GM21619 (cell line): Measurements from ENCODE around the gene BIN1.
"Not testable (repeated sequence)": the region's sequence is repeated elsewhere in the genome, so short reads cannot be mapped to it uniquely, and the experiment has no call there.

Source experiments
- ATAC-seq: cut with Tn5 transposase; IDR thresholded peaks from one replicate; pipeline ENCODE4 v1.9.1; 2021; ENCODE audit not compliant: unreplicated experiment

Gene BIN1

DNA sequence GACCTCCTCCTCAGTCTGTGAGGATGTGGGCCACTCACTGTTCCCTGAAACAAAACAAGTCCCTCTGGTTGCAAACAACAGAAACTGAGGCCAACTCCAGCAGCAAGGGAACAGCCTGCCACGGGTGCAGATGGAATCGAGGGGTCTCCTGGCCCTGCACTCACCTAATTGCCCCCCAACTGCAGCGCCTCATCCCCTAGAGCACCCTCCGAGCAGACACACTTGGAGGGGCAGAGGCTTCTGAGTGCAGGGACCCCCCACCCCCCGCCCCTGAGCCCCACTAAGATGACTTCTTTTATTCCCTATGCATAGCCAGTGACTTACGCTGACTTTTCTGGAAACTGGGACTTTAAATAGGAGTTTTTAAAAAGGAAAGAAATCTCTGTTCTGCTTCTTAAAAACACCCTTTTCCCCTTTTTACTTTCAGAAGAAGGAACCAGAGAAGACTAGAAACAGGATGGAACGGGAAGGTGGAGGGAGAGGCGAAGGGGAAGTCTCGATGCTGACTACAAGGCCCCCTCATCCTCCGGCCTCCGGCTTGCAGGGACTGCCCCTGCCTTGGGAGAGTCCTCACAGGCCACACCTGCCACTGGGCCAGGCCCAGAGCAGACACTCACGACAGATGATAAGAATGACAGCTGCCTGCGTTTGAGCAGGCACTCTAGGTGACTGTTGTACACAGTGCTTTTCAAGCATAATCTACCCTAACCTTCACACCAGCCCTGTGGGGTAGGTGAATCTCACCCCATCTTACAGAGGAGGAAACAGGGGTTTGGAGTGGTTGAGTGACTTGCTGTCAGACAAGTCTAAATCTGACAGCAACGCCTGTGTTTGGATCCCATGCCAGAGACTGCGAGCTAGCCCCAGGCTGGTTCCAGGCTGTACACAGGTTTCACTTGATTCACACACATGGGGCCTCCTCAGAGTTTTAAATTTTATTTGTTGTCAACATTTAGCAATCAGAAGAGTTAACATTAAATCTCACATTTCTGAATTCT is 28.2 kb upstream of the BIN1 start:
- ATAC-seq, result no peak

DNA sequence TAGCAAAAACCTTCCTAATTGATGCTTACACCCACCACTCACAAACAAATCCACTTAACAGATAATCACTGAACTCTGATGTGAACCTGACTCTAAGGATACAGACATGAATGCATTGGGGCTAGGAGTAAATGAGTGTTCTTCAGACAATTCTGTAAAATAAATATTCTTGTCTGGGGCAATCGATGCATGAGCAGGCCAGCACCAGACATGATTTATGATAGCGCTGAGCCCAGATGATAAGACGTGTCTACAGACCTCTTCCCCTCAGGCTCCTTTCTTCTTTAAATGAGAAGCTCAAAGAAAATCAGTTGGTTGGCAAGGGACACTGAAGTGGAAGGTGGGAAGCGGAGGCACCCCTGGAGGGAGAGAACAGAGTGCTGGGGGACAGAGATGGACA is 27.3 kb upstream of the BIN1 start:
- ATAC-seq, result no peak

DNA sequence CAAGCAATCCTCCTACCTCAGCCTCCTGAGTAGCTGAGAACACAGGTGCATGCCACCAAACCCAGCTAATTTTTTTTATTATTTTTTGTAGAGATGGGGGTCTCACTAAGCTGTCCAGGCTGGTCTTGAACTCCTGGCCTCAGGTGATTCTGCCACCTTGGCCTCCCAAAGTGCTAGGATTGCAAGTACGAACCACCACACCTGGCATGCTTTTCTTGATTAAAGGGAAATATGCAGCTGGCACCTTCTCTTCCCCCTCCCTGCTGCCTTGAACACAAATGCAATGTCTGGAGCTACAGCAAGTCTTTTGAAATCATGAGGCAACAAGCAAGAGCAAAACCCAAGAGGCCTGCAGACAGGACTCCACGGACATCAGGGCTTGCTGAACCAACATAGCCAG is 26.8 kb upstream of the BIN1 start:
- no peak for ATAC-seq

DNA sequence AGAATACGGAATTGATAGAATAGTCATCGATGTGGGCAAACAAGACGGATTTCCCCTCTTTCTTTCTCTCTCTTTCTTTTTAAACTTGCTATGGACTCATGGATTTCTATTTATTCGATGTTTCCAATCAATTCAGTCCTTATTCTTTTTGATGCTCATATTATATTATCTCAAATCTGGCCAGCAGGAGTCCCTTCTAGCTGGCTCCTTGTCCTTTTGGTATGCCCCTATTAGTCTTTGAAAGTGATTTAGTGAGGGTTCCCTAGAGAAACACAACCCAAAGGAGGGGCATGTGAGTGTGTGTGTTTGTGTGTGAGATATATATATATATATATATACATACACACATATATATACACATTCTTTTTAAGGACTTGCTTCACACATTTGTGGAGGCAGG is 23.5 kb upstream of the BIN1 start:
- no peak for ATAC-seq

DNA sequence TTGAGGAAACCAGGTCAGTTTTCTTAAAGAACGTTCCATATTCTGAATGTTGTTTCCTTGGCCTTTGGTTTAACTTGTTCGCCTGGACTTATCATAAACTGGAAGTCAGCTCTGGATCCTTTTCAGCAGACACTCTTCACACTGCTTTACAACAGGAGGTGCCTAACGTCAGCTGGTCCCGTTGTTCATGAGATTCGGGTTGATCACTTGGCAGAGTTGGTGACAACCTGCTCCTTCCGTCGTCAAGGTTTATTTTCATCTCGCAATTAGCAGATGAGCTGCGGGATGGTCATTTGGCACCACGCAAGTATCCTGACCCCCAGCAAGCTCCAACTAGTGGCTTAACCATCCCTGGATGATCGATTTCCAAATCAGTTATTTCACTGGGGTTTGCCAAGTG is 23.0 kb upstream of the BIN1 start:
- ATAC-seq, result no peak

DNA sequence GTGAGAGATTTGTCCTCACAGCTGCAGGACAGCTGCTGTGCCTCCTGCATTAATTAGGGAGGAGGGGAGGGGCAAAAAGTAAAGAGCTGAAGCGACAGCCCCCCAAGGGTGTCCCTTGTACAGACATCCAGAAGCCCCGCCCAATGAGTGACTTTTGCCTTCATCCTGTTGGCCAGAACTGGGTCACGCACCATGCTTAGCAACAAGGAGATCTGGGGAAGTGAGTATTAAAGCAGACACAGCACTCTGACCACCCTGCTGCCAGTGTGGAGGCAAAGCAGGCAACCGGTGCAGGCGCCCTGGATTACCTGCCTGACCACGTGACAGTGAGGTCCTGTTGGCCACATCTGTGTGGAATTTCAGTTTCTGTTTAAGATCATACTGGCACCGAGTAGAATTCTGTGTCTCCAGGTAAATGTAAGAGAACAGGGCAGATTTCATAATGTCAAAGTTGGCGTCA is 21.5 kb upstream of the BIN1 start:
- ATAC-seq, result peak; percentile 96

DNA sequence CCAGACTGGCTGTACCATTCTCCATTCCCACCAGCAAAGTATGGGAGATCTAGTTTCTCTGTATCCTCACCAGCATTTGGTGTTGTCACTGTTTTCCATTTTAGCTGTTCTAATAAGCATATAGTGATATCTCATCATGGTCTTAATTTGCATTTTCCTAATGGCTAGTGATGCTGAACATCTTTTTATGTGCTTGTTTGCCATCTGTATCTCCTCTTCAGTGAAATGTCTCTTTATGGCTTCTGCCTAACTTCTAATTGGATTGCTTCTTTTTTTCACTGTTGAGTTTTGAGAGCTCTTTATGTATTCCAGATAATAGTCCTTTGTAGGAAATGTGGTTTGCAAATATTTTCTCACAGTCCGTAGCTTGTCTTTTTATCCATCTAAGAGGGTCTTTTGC is 18.9 kb upstream of the BIN1 start:
- ATAC-seq, result no peak

DNA sequence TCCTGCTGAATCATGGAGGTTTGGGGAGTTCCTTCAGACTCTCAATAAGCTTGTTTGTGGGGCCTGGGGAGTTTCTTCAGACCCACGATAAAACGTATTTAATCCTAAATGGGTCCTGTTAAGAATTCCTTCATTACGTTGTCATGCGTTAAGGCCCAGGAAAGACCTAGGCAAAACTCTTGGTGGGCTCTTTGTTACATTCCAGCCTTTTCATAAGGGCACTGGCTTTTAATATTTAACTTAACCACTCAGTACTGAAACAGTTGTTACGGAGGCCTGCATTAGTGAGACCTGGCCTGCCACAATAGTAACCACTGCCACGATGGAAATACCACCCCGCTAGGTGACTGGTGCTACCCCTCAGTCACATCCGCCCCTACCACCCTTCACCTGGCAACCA is 17.5 kb upstream of the BIN1 start:
- ATAC-seq, result no peak

DNA sequence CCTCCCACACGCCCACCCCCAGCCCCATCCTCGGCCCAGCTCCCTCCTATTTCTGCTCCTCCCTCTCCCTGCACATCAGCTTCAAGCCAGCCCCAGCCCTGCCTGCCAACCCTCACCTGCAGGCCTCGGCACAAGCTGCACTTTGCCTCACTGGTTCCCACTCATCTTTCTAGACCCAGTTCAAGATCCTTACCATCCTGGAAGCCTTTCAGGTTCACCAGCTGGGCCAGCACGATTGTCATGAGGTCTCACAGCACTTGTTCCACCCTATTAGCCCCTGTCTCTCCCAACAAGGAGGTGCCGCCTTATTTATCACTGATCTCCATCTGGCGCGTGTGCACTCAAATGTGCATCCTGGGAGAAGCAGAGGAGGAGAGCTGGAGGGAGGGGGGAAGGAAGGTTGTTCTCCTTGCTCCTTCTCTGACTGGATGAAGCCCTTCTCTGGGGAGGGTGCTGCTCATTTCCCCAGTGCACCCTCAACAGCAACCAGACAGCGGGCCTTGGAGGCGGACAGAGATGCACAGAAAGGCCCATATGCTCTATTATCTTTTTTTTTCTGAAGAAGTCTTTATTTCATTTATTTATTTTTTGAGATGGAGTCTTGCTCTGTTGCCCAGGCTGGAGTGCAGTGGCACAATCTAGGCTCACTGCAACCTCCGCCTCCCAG is 15.5 kb upstream of the BIN1 start:
- ATAC-seq, result no peak

DNA sequence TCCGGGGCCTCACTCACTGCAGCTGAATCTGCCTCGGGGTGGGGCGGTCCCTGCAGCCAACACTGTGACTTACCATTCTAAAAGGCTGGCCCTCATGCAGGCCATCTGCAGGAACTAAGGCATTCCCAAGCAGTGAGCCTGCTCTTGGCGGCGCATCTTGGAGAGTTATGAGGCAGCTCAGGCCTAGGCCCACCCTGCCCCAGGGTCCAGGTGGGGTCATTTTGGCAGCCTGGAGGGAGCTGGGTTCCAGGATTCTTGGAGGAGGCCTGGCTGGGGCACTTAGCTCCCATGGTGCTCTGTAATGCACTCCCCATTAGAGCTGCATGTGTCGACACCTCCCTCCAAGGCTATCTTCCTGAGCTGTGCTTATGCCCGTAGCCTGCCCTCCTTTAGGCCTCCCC is 14.8 kb upstream of the BIN1 start:
- no peak for ATAC-seq

DNA sequence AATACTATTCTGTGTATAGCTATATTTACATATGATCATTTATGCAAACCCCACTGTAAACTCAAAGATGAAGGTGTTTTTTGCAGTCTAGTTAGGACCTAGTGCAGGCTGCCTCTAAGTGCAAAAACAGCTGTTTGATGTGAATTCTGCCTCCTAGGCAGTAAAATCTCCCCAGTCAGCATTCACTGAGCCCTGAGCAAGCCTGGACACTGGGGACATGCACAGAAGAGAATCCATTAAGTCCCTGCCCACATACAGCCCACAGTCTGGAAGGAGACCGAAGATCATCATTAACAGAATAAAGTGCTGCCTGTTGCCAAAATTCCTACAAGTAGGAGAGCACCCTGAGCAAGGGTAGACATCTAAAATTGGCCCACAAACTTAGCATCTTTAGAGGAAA is 14.4 kb upstream of the BIN1 start:
- ATAC-seq, result no peak

DNA sequence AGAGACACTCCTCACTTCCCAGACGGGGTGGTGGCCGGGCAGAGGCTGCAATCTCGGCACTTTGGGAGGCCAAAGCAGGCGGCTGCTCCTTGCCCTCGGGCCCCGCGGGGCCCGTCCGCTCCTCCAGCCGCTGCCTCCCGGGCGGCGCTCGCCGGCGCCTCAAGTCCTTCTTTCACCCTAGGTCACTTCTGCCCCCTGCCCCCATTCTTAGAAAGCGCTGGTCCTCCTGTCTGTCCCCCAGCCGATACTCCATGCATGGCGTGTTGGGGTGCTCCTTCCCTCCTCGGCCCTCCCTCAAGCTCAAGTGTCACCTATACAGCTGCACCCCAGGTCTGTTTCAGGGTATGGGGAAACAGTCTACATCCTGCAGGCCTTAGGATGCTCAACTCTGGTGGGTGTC is 13.5 kb upstream of the BIN1 start:
- ATAC-seq, result not testable (repeated sequence)

DNA sequence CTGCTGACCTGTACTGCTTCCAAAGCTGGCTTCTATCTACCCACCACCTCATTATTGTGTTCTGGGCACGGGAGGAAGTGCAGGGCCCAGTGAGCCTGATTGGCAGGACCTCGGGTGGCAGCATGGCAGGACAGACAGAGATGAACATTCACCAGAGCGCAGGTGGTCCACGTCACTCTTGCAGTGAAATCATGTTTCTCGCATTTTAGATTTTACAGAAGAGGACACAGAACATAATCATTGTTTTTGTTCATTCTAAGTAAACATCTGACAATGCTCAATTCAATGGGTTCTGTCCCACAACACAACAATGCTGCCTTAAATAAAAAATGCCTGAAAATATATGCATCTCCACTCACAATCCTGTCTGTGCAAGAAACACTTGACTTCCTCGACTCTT is 11.5 kb upstream of the BIN1 start:
- no peak for ATAC-seq

DNA sequence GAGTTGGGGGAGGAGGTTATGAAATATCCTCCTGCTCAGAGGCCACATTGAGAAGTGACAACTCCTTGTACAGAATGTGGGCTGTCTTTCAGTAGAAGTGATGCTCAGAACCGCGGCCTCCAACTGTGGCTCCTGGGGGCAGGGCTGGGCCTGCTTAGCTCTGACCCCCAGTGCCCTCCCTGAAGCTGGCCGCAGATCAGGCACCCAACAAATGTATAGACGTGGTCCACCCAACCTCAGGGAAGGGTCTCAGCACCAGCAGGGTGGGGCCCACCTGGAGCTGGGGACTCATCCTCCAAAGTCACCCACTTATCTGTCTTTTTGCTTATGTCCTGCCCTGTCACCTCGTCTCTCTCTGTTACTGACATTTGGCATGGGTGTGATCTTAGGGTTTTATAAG is 11.1 kb upstream of the BIN1 start:
- ATAC-seq, result no peak

DNA sequence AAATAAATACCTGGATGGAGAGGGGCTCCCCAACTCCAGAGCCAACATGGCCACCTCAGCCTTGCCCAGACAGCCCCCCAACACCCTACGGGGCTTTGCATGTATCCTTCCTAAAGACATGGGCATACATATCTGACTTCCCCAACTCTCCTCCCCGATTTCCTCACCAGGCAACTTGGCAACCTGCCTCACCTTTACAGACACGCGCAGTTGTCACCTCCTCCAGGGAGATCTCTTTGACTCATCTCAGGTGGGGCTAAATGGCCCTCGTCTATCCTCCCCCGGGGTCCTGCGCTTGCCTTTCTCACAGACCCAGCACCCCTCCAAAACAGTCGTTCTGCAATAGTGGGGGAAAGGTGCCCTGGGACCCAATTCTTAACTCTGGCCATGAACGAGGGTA is 10.6 kb upstream of the BIN1 start:
- ATAC-seq, result no peak

DNA sequence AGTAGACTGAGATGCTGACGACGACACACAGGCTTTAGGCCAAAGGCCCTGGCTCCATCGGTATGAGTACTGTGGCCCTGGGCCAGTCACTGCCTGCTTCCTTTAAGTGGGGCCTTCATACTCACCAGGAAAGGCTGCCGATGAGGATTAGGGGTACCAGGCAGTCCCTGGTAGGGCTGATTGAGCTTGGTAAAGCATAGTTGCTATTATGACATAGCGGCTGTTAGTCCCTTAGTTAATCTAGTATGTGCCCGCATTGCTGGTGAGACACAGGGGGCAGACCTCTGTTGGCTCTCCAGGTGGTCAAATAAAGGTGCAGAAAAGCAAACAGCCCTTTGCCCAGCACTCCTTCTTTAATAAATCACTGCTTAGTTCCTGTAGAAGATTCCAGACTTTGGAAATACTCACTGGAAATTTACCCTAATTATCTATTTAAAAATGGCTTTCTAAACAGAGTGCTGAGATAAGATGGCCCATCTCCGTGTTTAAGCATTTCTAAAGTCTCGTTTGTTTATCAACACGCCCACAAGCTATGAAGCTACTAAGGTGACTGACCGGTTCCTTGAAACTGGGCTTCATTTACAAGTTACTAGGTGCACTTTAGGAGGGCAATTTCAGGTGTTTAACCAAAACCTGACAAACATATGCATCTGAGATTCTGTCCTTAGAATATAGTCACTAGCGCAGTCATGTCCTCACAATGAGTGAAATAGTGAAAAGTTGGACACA is 8.7 kb upstream of the BIN1 start:
- no peak for ATAC-seq

DNA sequence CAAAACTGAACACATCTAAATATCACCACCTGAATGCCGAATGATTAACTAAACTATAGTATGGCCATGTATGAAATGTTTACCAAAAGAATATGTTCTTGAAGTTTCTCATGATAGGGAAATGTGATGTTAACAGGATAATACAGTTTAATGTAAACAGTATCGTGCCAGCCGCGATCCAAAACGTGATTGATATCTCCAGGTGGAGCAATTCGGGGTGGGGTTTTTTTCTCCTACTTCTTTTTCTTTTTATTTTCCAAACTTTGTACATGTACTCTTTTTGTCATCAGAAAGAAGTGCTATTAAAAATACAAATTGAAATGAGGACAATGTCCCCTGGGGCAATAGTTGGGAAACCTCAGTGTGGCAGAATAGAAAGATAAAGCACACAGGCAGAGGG is 4.0 kb upstream of the BIN1 start:
- no peak for ATAC-seq

DNA sequence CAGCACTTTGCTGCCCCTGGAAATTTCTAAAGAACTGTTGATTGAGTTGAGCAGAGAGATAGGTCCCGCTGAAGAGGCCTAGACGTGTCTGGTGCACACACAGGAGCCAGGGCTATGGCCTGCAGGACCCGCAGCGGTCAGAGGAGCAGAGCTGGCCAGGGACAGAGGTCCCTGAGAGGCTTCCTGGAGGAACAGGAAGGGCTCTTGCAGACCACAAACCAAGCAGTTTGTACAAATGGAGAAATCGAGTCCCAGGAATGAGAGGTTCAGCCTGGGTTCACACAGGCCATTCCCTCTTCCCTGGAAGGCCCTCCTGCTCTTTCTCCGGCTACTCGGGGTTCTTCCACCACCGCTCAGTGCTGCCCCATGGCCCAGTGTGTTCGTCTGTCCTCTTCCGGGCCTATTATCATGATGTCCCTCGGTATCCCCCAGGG is 1.2 kb upstream of the BIN1 start:
- no peak for ATAC-seq

DNA sequence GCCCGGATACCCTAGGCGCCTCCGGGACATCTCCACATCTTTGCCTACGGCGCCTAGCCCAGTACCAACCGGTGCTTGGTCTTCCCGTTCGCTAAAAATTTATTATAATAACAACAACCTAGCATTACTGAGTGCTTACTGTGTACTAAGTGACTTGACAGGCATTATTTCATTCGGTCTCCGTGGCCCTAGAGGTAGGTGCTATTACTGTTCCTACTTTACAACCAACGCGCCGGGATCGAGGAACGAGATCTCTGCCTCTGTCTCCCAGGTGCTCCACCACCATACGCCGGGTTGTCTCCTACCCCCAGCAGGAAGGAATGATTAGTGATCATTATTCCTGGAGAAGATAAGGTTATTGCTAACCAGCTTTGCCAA is 657 bp upstream of the BIN1 start:
- peak; percentile 7 for ATAC-seq

DNA sequence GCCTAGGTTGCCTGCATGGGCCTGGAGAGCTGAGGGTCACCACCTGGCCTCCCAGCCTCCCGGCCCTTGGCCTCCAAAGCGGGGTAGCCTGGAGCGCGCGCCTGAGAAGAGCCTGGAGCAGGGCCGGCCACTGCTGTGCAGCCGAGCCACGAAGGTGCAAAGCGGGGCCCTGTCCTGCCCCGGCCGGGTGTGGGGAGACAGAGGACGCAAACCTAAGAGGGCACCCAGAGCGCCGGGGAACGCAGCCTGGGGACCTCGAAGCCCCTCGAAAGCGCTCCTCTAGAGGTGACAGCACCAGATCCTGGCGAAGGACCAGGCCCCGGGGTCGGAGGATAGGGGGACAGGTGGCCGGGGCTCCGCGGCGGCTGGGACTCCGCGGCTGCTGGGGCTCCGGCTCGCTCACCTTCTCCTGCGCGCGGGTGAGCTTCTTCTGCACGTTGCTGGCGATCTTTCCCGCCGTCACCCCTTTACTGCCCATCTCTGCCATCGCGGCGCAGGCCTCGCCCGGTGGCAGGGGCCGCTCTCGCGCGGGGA is 430 bp downstream of the BIN1 start:
- ATAC-seq, result peak; percentile 20

DNA sequence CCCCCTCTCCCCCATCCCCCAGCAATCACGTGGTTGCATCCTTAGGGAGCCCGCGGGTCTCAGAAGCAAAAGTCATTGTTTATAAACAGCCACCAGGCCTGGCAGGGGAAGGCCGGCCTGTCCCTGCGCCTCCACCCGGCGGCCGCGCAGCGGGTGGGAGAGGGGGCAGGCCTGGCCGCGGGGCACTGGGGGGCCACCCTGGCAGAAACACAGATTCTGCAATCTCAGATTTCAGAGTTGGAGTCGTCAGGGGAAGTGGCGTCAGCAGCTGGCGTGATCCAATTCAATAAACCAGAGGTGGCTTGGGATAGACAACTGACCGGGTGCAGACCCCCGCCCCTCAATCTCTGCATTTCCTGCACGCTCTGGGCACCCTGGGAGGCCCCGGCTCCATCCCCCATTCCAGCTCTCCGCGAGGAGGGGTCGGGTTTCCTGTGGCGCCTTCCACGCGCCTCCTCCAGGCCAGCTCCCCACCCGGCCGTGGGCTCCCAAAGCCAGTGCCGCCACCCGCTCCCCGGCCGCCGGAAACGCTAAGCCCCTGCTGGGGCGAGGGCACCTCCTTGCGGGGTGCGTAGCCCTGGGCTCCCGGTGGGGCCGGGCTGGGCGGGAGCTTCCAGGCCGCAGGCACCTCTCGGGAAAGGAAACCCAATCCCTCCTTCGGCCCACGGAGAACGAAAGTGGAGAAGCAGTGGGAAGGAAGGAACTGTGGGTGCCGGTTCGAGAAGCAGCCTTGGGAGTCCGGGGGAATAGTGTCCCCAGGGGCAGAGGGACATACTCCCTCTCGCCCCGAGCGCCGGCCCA is 1.1 kb downstream of the BIN1 start:
- ATAC-seq, result no peak
